HEK293 (cell line): Measurements from ENCODE around the gene AQP11.

ENCODE experiments used
- CTCF ChIP-seq: fragments of 450-650 bp; formaldehyde crosslinking; IDR thresholded peaks from 2 replicates; pipeline ENCODE4 v1.5.1; 2016; ENCODE audit warnings: missing biosample characterization, missing genetic modification characterization
- SP2 ChIP-seq: fragments of 450-650 bp; formaldehyde crosslinking; IDR thresholded peaks from 2 replicates; pipeline ENCODE4 v1.5.1; 2016; ENCODE audit warnings: missing biosample characterization, missing genetic modification characterization
- YY1 ChIP-seq: fragments of 450-650 bp; formaldehyde crosslinking; IDR thresholded peaks from 2 replicates; pipeline ENCODE4 v1.5.1; 2018; ENCODE audit warnings: missing biosample characterization, missing genetic modification characterization
- ZBTB1 ChIP-seq: fragments of 450-650 bp; formaldehyde crosslinking; IDR thresholded peaks from 2 replicates; pipeline ENCODE4 v1.5.1; 2016; ENCODE audit warnings: missing biosample characterization, missing genetic modification characterization
- ZBTB26 ChIP-seq: fragments of 450-650 bp; formaldehyde crosslinking; optimal IDR thresholded peaks from 2 replicates; pipeline ENCODE3; 2016; ENCODE audit warnings: missing biosample characterization, mild to moderate bottlenecking, missing genetic modification characterization
- ZNF114 ChIP-seq: fragments of 450-650 bp; formaldehyde crosslinking; IDR thresholded peaks from 2 replicates; pipeline ENCODE4 v1.5.0; 2017; ENCODE audit warnings: missing biosample characterization, missing genetic modification characterization
- ZNF138 ChIP-seq: fragments of 450-650 bp; formaldehyde crosslinking; IDR thresholded peaks from 2 replicates; pipeline ENCODE4 v1.5.1; 2016; ENCODE audit warnings: missing biosample characterization, missing genetic modification characterization, borderline replicate concordance
- ZNF140 ChIP-seq: fragments of 450-650 bp; formaldehyde crosslinking; IDR thresholded peaks from 2 replicates; pipeline ENCODE4 v1.5.1; 2016; ENCODE audit warnings: missing biosample characterization, missing genetic modification characterization
- ZNF2 ChIP-seq: fragments of 450-650 bp; formaldehyde crosslinking; IDR thresholded peaks from 2 replicates; pipeline ENCODE4 v1.5.1; 2016; ENCODE audit warnings: missing biosample characterization, missing genetic modification characterization
- ZNF274 ChIP-seq, 2 experiments: fragments of 200-500 bp in 1 of 2; fragments of 450-650 bp in 1 of 2; sonication (Bioruptor generic) in 1 of 2; formaldehyde crosslinking in 1 of 2; IDR thresholded peaks; 2 replicates each; pipeline versions ENCODE4 v1.5.1 to v1.6.1; 2014 to 2016; ENCODE audit warnings: borderline replicate concordance in 1 of 2, inconsistent platforms in 1 of 2, low read length in 1 of 2, missing biosample characterization in 1 of 2, missing genetic modification characterization in 1 of 2
- ZNF518A ChIP-seq: fragments of 450-650 bp; formaldehyde crosslinking; conservative IDR thresholded peaks from 2 replicates; pipeline ENCODE4 v1.5.1; 2016; ENCODE audit warnings: low read depth, missing biosample characterization, missing genetic modification characterization
- ZNF548 ChIP-seq: fragments of 450-650 bp; formaldehyde crosslinking; IDR thresholded peaks from 2 replicates; pipeline ENCODE4 v1.5.1; 2016; ENCODE audit warnings: missing biosample characterization, missing genetic modification characterization
- ZNF639 ChIP-seq: fragments of 450-650 bp; formaldehyde crosslinking; IDR thresholded peaks from 2 replicates; pipeline ENCODE4 v1.5.1; 2016; ENCODE audit warnings: missing biosample characterization, missing genetic modification characterization
- ZNF830 ChIP-seq: fragments of 450-650 bp; IDR thresholded peaks from 2 replicates; pipeline ENCODE4 v1.5.0; 2018; ENCODE audit warnings: missing biosample characterization, missing genetic modification characterization, low read depth, mild to moderate bottlenecking, moderate library complexity

- TF ChIP-seq ZNF140 (tag by site-specific recombination) = no peak
- no peak for TF ChIP-seq ZNF830 (tag by site-specific recombination)
- TF ChIP-seq SP2 (tag by site-specific recombination) = no peak
- TF ChIP-seq CTCF = no peak
- no peak for TF ChIP-seq ZBTB26 (tag by site-specific recombination)
- no peak for TF ChIP-seq ZNF518A (tag by site-specific recombination)
- TF ChIP-seq ZNF138 (tag by site-specific recombination) = no peak
- TF ChIP-seq ZNF548 = no peak
- TF ChIP-seq ZNF639 (tag by site-specific recombination) = no peak
- TF ChIP-seq ZNF114 (tag by site-specific recombination) = no peak
- TF ChIP-seq ZBTB1 (tag by site-specific recombination) = no peak
- TF ChIP-seq ZNF2 (tag by site-specific recombination) = no peak
- TF ChIP-seq YY1 (tag by site-specific recombination) = no peak
- no peak for TF ChIP-seq ZNF274 (IDR thresholded peaks at IDR 0.05; ENCODE audit: low read length)
- no peak for TF ChIP-seq ZNF274 (tag by site-specific recombination; IDR thresholded peaks at IDR 0.05; ENCODE audit: borderline replicate concordance)
Observed at GRCh38 chr11:77609234-77609633, 19.5 kb downstream of the AQP11 start.
